MCF 10A (cell line): Measurements from ENCODE around the gene ZNF804A. TPM values are rescaled to one million over a fixed set of nuclear protein-coding genes. Genes with fewer than 3 reads are reported as not detected.
A peak's percentile ranks its signal among the peaks of the same experiment; 100 is the strongest.

Experiments used
- BruUV-seq: library from RNA; stranded (reverse); fragments of 400-500 nt; replicated peaks from 2 replicates; lab custom pipeline; 2021; lab: Mats Ljungman, UMichigan
- CTCF ChIA-PET: fragments of 300-600 bp; sonication (Branson Sonifier 250); formaldehyde crosslinking; extraction: SDS; loops from one replicate; lab custom pipeline; 2021; ENCODE audit warnings: antibody characterized with exemption, inconsistent platforms; lab: Yijun Ruan, JAX
- POLR2A ChIA-PET: fragments of 300-600, 350-650 bp; sonication (Branson Sonifier 250); formaldehyde crosslinking; extraction: SDS; loops from one replicate; lab custom pipeline; 2020; ENCODE audit warnings: antibody characterized with exemption, inconsistent platforms; lab: Yijun Ruan, JAX
- DNase-seq: peaks from one replicate; pipeline ENCODE4 v3.0.0-alpha.2; 2018; ENCODE audit not compliant: unreplicated experiment
- H3K27ac Mint-ChIP-seq: one replicate; pipeline ENCODE4 v1.8.0; 2022; ENCODE audit warnings: mild to moderate bottlenecking, low read depth, mixed read lengths; ENCODE audit not compliant: unreplicated experiment
- H3K27me3 Mint-ChIP-seq: one replicate; pipeline ENCODE4 v1.8.0; 2022; ENCODE audit warnings: mixed read lengths; ENCODE audit not compliant: insufficient read depth, unreplicated experiment
- H3K36me3 Mint-ChIP-seq: one replicate; pipeline ENCODE4 v1.8.0; 2022; ENCODE audit warnings: mild to moderate bottlenecking, moderate library complexity, mixed read lengths; ENCODE audit not compliant: insufficient read depth, unreplicated experiment
- H3K4me1 Mint-ChIP-seq: one replicate; pipeline ENCODE4 v1.8.0; 2022; ENCODE audit warnings: mixed read lengths; ENCODE audit not compliant: insufficient read depth, unreplicated experiment
- H3K4me3 Mint-ChIP-seq: one replicate; pipeline ENCODE4 v1.8.0; 2022; ENCODE audit warnings: mild to moderate bottlenecking, moderate library complexity, mixed read lengths; ENCODE audit not compliant: unreplicated experiment
- H3K9me3 Mint-ChIP-seq: one replicate; pipeline ENCODE4 v1.8.0; 2022; ENCODE audit warnings: mixed read lengths; ENCODE audit not compliant: unreplicated experiment
- intact Hi-C: fragments of 100-400 bp; cut with micrococcal nuclease; formaldehyde crosslinking; loops from 2 replicates; pipeline ENCODE4 v1.14.1; 2022
- total RNA-seq: library from RNA; stranded (reverse); gene quantifications from 2 replicates; pipeline ENCODE4 v1.2.3, GENCODE V29; 2022
- TF ChIP-seq, protein P1 (sequence below): fragments of 200-600 bp; IDR thresholded peaks from one replicate; pipeline ENCODE4 v1.8.0; 2022; ENCODE audit warnings: antibody characterized with exemption, mild to moderate bottlenecking; ENCODE audit not compliant: unreplicated experiment

ZNF804A gene
- total RNA-seq, 1 experiment from 2014 or later, result not detected

DNA sequence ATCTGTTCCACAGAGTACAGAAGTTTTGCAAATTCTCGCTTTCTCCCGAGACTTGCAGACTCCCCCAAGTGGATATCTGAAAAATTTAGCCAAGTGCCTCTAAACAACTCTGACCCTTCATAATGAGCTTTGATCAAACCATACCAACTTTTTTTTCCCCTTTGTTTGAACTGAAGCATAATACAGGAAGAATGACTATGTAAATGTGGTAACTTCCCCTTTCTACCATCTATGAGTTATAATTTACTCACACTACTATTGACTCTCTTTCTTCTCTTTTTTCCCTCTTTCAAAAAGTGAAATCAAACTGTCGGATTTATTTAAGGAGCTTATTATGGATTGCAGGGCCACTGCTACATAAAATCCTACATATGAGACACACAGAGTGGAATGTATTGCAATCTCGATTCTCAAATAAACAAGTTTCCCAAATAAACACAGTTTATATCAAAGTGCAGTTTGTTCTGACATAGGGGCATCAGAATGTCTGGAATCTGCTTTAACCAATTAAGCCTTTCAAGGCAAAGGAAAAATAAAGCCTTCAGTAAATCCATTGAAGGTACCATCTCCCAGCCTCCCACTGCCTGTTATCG, 1.4 kb upstream of the ZNF804A start:
- no peak overlapping the region for H3K27ac Mint-ChIP-seq
- intact Hi-C loops, result loop anchor here (10.0 kb wide), 1 partner anchor 1352 kb away; no protein-coding TSS in a partner anchor
- peak; percentile 27 for DNase-seq
- TF ChIP-seq, protein P1, sequence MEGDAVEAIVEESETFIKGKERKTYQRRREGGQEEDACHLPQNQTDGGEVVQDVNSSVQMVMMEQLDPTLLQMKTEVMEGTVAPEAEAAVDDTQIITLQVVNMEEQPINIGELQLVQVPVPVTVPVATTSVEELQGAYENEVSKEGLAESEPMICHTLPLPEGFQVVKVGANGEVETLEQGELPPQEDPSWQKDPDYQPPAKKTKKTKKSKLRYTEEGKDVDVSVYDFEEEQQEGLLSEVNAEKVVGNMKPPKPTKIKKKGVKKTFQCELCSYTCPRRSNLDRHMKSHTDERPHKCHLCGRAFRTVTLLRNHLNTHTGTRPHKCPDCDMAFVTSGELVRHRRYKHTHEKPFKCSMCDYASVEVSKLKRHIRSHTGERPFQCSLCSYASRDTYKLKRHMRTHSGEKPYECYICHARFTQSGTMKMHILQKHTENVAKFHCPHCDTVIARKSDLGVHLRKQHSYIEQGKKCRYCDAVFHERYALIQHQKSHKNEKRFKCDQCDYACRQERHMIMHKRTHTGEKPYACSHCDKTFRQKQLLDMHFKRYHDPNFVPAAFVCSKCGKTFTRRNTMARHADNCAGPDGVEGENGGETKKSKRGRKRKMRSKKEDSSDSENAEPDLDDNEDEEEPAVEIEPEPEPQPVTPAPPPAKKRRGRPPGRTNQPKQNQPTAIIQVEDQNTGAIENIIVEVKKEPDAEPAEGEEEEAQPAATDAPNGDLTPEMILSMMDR, result no peak
- ChIA-PET POLR2A (no interaction called here), CTCF (interaction anchor here (0.6 to 1.2 kb wide), 6 partner anchors 10 to 1347 kb away, joined by 3 to 5 read pairs (median 3); no protein-coding TSS in a partner anchor)
- BruUV-seq, result no TSS peak
- H3K9me3 Mint-ChIP-seq, result no peaks in the 10 kb centered on the region
- H3K4me3 Mint-ChIP-seq, result peak overlapping the region; percentile 75
- no peaks in the 10 kb centered on the region for H3K36me3 Mint-ChIP-seq
- no peaks in the 10 kb centered on the region for H3K27me3 Mint-ChIP-seq
- H3K4me1 Mint-ChIP-seq, result peaks cover 4% of the 10 kb centered on the region

DNA sequence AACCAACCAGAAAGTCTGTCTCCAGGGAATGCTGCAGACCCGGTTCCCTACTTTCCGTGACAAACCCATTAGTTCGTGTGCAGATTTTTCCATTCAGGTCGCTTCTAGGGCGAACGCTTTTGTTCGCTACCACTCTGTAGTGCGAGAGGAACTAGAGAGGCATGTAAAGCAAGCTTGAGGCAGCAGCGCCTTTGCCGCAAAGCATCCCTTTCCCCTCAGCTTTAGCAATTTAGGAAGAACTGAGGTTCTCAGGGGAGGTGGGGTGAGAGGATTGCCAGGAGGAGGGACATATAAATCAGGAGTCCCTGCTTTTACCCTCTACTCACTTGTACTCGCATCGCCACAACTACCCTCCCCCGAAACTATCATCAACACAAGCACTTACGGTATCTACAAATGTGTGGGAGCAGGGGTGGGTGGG, 748 bp upstream of the ZNF804A start:
- POLR2A ChIA-PET, result no interaction called here
- no TSS peak for BruUV-seq
- H3K27me3 Mint-ChIP-seq, result no peaks in the 10 kb centered on the region

DNA sequence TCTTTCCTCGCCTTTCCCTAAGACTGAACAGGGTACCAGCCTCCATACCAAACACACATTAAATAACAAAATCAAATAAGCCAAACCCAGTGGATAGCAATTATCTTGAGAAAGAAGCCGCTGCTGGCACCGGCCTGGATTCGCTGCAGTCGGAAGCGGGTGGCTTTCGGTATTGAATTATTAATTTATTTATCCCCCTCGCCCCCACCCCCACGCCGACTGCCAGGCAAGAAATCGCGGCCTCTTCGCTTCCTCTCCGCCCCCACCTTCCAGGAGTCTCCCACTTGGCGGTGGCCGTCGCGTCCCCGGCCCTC, 370 bp upstream of the ZNF804A start:
- no peaks in the 10 kb centered on the region for H3K9me3 Mint-ChIP-seq
- DNase-seq, result no peak
- ChIA-PET POLR2A (no interaction called here), CTCF (interaction anchor here (0.7 kb wide), 1 partner anchor 917 kb away, joined by 3 read pairs; no protein-coding TSS in a partner anchor)
- no peaks in the 10 kb centered on the region for H3K27me3 Mint-ChIP-seq
- H3K27ac Mint-ChIP-seq, result no peak overlapping the region
- BruUV-seq, result no TSS peak
- TF ChIP-seq, protein P1, result no peak
- peaks cover 4% of the 10 kb centered on the region for H3K4me1 Mint-ChIP-seq
- intact Hi-C loops, result loop anchor here (10.0 kb wide), 1 partner anchor 1353 kb away; no protein-coding TSS in a partner anchor
- H3K36me3 Mint-ChIP-seq, result no peaks in the 10 kb centered on the region
- peak overlapping the region; percentile 75 for H3K4me3 Mint-ChIP-seq

More for the DNA sequence above, 748 bp upstream of the ZNF804A start:
- Mint-ChIP-seq H3K4me1 (peaks cover 4% of the 10 kb centered on the region), H3K27ac (no peak overlapping the region), H3K4me3 (peak overlapping the region; percentile 75), H3K36me3 (no peaks in the 10 kb centered on the region), H3K9me3 (no peaks in the 10 kb centered on the region)
- intact Hi-C loops, result loop anchor here (10.0 kb wide), 1 partner anchor 1353 kb away; no protein-coding TSS in a partner anchor
- TF ChIP-seq, protein P1, result no peak
- CTCF ChIA-PET, result interaction anchor here (0.7 to 1.2 kb wide), 4 partner anchors 9 to 1348 kb away, joined by 3 to 5 read pairs (median 4); no protein-coding TSS in a partner anchor
- no peak for DNase-seq

DNA sequence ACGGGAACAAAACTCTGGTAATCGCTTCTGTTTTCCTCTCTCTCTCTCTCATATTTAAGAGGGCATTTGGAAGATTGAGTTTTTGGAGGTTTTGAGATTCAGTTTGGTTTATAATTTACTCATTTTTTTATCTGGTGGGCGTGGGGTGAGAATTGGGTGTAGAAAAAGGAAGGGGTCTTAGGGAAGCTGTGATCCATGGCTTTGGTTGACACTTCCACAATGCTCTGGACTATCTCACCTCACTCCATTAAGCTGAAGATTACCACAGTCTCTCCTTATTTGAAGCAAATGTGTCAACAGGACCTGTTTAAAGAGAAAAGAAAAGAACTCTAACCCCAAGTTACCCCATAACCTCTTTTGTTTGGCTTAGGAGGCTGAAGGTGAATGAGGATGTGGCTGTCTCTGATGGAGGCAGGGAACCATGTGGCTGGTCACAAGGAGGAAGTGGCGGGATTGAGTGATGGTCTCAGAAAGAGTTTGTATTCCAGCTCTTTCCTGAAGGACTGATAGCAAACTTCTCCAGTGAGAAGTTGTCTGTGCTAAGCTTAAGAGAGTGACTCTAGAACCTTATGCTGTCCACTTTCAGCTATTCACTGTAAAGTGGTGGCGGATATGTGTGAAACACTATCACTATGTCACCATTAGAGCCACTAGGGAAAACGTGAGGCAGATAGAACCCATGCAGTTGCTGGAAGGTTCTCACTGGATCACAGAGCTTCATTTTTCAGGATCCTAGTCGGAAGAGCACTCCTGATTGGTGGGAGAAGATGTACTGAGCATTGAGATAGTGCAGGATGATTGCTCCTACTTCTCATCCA, 934 bp downstream of the ZNF804A start:
- CTCF ChIA-PET, result interaction anchor here (0.6 to 1.9 kb wide), 4 partner anchors 11 to 666 kb away, joined by 3 to 8 read pairs (median 5); no protein-coding TSS in a partner anchor
- Mint-ChIP-seq H3K9me3 (no peaks in the 10 kb centered on the region), H3K4me1 (peaks cover 4% of the 10 kb centered on the region), H3K27ac (no peak overlapping the region), H3K36me3 (no peaks in the 10 kb centered on the region), H3K4me3 (peak overlapping the region; percentile 75), H3K27me3 (no peaks in the 10 kb centered on the region)
- TF ChIP-seq, protein P1, result no peak
- intact Hi-C loops, result loop anchor here (10.0 kb wide), 1 partner anchor 1354 kb away; no protein-coding TSS in a partner anchor
- BruUV-seq, result no TSS peak
- DNase-seq, result peak; percentile 17
- POLR2A ChIA-PET, result interaction anchor here (1.4 kb wide), 1 partner anchor 31 kb away, joined by 3 read pairs; no protein-coding TSS in a partner anchor
